Neutrophil (primary cell): ENCODE measurements around the gene RER1.

Source experiments
- H3K27ac ChIP-seq: fragments of 200-600 bp; sonication (generic); 2 replicates; pipeline ENCODE4 v1.5.1; 2016; ENCODE audit warnings: mild to moderate bottlenecking, moderate library complexity
- H3K27me3 ChIP-seq: fragments of 200-600 bp; sonication (generic); 2 replicates; pipeline ENCODE4 v1.6.0; 2016; ENCODE audit warnings: mild to moderate bottlenecking
- H3K36me3 ChIP-seq: fragments of 200-600 bp; sonication (generic); 2 replicates; pipeline ENCODE4 v1.5.1; 2017
- H3K4me1 ChIP-seq, 2 experiments: fragments of 200-600 bp in 1 of 2; sonication (generic) in 1 of 2; 1 replicate in 1 of 2; 2 replicates in 1 of 2; pipeline versions ENCODE4 v1.5.1 to v1.6.1; 2013 to 2016; ENCODE audit warnings: low read depth in 1 of 2, low read length in 1 of 2, mild to moderate bottlenecking in 1 of 2, moderate library complexity in 1 of 2; ENCODE audit not compliant: control insufficient read depth in 1 of 2, insufficient read depth in 1 of 2
- H3K4me3 ChIP-seq, 2 experiments: fragments of 200-600 bp in 1 of 2; sonication (generic) in 1 of 2; 1 replicate in 1 of 2; 2 replicates in 1 of 2; pipeline ENCODE4 v1.5.1; 2013 to 2016; ENCODE audit warnings: low read depth in 1 of 2, low read length in 1 of 2, mild to moderate bottlenecking in 1 of 2, moderate library complexity in 1 of 2
- H3K9me3 ChIP-seq: fragments of 200-600 bp; sonication (generic); 2 replicates; pipeline ENCODE4 v1.5.1; 2016
- TF ChIP-seq, protein P1 (sequence below): fragments of 200-600 bp; sonication (generic); IDR thresholded peaks from 2 replicates; pipeline ENCODE4 v1.5.1; 2016; ENCODE audit warnings: antibody characterized with exemption

Gene RER1

DNA sequence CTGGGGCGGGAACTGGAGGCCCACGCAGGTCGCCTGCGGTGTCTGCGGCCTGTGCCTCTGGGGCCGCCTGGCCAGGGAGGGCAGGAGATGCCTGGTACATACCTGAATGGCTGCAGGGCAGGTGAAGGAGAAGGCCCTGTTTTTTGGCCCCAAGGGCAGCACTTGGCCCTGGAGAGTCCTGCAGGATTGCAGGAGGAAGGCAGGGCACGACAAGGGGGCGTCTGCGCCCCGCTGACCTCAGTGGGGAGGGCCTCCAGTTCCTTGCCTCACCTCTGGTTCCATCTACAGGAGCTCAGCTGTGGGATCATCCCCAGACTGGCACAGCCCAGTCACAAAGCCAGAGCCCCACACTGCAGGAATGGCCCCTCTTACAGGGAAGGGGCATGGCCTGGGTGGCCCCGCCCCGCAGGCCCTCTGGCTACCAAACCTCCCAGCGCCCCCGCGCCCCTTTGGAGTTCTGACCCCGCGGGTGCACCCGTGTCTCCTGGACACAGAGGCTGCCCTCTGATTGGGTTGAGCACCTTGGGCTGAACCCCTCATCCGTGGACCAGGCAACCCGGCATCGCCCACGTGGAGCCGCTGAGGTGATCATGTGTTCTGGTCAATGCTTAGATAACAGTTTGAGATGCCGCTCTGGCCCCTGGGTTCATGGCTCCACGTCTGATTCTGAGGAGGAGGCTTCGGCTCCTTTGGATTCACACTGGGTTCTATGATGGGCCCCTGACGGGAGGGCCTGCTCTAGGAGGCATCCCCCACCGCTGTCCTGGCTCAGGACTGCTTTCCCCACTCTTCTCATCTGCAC, 22.1 kb downstream of the RER1 start:
- H3K9me3 ChIP-seq, result no peaks in the 10 kb centered on the region
- peaks cover 26 to 36% of the 10 kb centered on the region in 2 experiments for H3K4me1 ChIP-seq
- H3K4me3 ChIP-seq, result peak overlapping the region; percentile 86 to 87
- no peaks in the 10 kb centered on the region for H3K36me3 ChIP-seq
- TF ChIP-seq, protein P1, sequence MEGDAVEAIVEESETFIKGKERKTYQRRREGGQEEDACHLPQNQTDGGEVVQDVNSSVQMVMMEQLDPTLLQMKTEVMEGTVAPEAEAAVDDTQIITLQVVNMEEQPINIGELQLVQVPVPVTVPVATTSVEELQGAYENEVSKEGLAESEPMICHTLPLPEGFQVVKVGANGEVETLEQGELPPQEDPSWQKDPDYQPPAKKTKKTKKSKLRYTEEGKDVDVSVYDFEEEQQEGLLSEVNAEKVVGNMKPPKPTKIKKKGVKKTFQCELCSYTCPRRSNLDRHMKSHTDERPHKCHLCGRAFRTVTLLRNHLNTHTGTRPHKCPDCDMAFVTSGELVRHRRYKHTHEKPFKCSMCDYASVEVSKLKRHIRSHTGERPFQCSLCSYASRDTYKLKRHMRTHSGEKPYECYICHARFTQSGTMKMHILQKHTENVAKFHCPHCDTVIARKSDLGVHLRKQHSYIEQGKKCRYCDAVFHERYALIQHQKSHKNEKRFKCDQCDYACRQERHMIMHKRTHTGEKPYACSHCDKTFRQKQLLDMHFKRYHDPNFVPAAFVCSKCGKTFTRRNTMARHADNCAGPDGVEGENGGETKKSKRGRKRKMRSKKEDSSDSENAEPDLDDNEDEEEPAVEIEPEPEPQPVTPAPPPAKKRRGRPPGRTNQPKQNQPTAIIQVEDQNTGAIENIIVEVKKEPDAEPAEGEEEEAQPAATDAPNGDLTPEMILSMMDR, result no peak
- peak overlapping the region; percentile 84 for H3K27ac ChIP-seq
- H3K27me3 ChIP-seq, result peaks cover 46% of the 10 kb centered on the region

DNA sequence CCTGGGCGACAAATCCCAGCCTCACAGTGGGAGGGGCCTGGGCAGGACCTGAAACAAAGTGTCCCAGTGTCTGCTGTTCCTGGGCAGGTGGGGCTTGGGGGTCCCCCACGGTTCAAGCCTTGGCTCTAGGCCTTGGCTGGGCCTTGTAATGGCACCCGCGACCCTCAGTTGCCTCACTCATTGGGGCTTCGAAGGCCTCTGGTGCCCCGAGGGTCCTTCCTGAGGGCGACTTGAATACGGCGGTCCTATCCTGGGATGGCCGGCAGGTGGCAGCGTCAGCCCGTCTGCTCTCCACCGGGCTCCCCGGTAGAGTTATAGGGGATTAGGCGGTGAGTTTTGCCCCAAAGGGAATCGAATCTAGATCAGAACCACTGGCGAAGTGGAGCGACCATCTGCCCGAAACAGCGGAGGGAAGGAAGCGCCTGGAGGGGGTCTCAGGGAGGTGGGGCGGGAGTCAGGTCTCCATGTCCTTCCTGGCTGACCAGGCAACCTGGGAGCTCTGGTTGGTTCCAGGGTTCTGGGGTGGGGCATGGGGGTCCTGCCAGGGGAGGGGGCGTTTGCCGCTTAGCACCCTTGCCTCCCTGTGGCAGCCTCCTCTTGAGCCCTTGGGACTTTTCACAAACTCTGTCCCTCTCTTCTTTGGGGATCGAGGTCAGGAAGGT, 22.8 kb downstream of the RER1 start:
- peak overlapping the region in 1 of 2 experiments; percentile 24 for H3K4me3 ChIP-seq
- peaks cover 26 to 36% of the 10 kb centered on the region in 2 experiments for H3K4me1 ChIP-seq
- H3K27me3 ChIP-seq, result peaks cover 51% of the 10 kb centered on the region
- H3K36me3 ChIP-seq, result no peaks in the 10 kb centered on the region
- no peaks in the 10 kb centered on the region for H3K9me3 ChIP-seq
- H3K27ac ChIP-seq, result no peak overlapping the region
- TF ChIP-seq, protein P1, result peak; percentile 92

DNA sequence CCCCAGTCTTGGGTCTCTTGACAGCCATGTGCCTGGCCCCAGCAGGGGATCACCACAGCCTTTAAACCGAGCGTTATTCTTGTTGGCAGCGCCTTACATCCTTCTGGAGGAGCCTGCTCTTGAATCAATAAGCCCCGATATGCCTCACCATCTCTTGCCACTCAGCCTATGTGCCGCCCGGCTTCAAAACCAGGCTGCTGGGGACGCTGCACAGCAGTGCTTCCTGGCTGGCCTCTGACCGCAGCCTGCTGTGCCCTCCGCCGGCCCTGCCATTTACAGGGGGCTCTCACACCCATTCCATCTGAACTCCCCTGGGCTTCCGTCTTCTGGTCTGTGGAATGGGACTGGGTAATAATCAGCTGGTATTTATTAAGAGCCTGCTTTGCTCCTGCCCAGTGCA, 23.7 kb downstream of the RER1 start:
- H3K27me3 ChIP-seq, result peaks cover 51% of the 10 kb centered on the region
- no peaks in the 10 kb centered on the region for H3K36me3 ChIP-seq
- TF ChIP-seq, protein P1, result no peak
- H3K9me3 ChIP-seq, result no peaks in the 10 kb centered on the region
- peaks cover 26 to 36% of the 10 kb centered on the region in 2 experiments for H3K4me1 ChIP-seq
- no peak overlapping the region for H3K4me3 ChIP-seq
- H3K27ac ChIP-seq, result no peak overlapping the region

DNA sequence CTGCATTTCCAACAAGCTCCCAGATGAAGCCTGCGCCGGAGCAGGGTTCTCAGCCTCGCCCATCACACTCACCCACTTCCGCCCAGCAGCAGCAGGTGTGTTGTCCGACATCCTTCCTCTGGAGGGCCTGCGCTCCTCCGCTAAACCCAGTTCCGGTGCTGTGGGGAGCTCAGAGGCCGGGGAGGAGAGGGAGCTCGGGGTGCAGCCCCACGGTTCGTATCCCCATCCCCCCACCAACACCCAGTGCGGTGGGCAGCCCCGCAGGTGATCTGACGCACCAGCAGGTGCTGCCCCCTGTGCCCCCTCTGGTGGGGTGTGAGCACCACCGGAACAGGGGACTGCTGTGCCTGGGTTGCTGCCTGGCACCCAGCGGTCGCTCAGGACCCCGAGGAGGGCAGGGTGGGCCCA, 24.2 kb downstream of the RER1 start:
- Histone ChIP-seq H3K27ac (no peak overlapping the region), H3K27me3 (peaks cover 51% of the 10 kb centered on the region), H3K36me3 (no peaks in the 10 kb centered on the region), H3K4me3 (no peak overlapping the region), H3K9me3 (no peaks in the 10 kb centered on the region), H3K4me1 (peaks cover 26 to 36% of the 10 kb centered on the region in 2 experiments)
- TF ChIP-seq, protein P1, result no peak

DNA sequence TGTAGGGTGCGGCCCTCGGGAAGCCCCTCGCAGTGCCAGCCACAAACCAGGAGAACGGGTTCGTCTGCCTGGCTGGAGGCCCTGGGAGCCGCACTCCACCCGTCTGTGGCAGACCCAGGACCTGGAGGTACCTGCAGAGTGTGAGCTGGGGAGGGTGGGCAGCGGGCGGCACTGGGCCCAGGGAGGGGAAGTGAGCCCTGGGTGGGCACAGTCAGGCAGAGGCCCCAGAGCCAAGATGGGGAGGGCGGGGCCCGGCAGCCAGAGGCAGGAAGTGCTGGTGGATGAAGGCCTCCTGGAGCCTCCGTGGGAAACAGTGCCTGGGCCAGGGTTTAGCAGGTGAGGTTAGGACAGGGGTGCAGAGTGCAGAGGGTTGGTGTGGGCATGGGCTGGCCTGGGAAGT, 24.8 kb downstream of the RER1 start:
- Histone ChIP-seq H3K9me3 (no peaks in the 10 kb centered on the region), H3K27ac (no peak overlapping the region), H3K27me3 (peaks cover 51% of the 10 kb centered on the region), H3K4me3 (no peak overlapping the region), H3K4me1 (peaks cover 26 to 36% of the 10 kb centered on the region in 2 experiments), H3K36me3 (no peaks in the 10 kb centered on the region)
- TF ChIP-seq, protein P1, result no peak
